G401.6 (cell line): ENCODE data around the gene TRIM6.
"Not testable (repeated sequence)": the region's sequence is repeated elsewhere in the genome, so short reads cannot be mapped to it uniquely, and the experiment has no call there.

ENCODE experiments used
- FAIRE-seq: peaks from 2 replicates; lab custom pipeline; 2012; peaks lifted over from hg19 to GRCh38; lab: Jason Lieb, UNC

The TRIM6 gene, protein sequence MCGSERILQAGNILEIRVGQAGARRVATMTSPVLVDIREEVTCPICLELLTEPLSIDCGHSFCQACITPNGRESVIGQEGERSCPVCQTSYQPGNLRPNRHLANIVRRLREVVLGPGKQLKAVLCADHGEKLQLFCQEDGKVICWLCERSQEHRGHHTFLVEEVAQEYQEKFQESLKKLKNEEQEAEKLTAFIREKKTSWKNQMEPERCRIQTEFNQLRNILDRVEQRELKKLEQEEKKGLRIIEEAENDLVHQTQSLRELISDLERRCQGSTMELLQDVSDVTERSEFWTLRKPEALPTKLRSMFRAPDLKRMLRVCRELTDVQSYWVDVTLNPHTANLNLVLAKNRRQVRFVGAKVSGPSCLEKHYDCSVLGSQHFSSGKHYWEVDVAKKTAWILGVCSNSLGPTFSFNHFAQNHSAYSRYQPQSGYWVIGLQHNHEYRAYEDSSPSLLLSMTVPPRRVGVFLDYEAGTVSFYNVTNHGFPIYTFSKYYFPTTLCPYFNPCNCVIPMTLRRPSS

DNA sequence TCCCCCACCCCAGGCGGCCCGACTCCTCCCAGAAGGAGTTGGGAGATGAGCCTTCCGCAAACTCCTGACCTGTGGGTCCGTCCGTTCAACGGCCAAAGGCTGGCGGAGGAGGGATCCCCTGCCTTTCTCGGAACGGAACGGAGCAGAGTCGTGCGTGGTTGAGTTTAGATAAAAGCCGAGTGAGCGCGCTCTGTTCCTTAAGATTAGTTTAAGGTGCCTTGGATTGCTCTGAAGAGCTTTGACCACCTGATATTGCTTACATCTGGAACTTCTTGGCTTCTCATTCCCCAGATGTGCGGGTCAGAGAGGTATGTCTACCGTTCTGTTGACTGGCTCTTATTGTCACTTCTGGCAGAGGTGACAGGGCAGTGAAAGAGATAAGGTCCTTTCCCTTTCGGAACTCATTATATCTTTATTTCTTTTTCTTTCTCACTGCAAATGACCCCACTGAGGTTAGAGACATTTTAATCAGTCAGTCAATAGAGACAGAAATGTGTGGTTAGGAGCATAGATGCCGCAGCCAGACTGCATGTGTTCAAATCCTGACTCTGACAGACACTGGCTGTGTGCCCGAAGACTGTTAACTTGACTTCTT lies at the start of gene TRIM6:
TSS of gene TRIM6 (plus strand) at position 31 of the 595 bp plus-strand sequence. CDS start at position 292, 261 bp downstream.
- FAIRE-seq: no peak

- FAIRE-seq: no peak
Observed at GRCh38 chr11:5547982-5548381, 48.5 kb upstream of the TRIM6 start.

DNA sequence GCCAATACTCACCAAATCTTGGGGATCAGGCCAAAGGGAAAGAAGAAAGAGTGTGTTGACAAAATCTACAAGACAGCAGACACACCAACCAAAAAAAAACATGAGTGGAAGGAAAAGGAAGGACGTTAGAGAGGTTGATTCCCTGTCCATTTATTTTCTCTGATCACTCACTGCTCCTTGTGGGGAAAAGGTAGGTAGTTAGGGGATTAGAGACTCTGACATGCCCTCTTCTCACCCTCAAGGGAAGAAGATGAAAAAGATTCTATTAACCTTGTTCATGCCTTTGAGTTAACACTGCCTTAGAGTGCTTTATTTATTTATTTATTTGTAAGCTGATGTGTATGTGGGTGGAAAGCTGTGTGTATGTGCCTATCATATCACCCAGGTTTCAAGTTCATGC lies 48.0 kb upstream of the TRIM6 start, which contains the start of gene OR52H1:
TSS of gene OR52H1 (minus strand) at position 101 of the 400 bp plus-strand sequence. CDS start 3,035 bp downstream, outside the sequence.
- FAIRE-seq: no peak

- FAIRE-seq: no peak
Observed at GRCh38 chr11:5550440-5551095, 45.9 kb upstream of the TRIM6 start.

DNA sequence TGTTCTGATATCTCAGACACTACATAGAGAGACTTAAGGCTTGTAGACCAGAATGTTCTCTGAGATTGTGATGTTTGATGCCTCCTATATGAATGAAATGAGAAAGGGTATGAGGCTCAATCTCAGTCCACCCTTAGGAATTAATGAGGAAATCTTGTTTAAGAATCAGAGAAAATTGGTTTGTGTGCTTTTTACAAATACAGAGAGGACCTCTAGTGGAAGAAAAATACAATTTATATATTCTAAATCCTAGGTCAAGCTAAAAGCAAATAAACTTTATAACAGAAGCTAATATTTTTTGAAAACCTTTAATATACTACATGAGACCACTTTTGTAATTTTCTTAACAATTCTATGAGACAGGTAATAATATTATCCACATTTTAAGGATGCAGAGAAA lies 43.1 kb upstream of the TRIM6 start:
- no peak for FAIRE-seq

DNA sequence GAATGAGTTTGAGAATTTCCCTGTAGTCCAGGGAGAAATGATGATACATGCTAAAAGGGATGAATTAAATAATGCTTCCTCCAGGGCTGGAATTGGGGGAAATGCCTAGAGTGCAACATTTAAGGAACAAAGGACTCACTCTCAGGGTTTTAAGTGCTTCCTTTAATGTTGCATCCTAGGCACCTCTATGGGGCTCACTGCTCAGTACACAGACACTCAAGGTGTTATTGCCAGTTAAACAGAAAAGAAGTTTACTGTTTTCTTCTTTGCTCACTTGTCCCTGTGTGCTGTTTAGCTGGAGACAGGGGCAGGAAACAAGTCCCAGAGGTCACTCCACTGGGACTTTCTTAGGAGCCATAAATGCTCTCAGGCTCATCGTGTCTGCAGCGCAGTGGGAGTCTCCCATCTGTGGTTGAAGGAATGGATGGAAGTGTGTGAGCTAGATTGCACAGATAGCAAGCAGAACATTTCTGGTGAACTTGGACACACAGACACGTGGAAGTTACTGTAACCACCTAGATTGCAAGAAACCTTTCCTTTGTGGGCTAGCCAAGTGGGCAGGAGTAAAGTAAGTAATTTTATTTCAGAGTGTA lies 39.7 kb upstream of the TRIM6 start:
- FAIRE-seq: no peak

DNA sequence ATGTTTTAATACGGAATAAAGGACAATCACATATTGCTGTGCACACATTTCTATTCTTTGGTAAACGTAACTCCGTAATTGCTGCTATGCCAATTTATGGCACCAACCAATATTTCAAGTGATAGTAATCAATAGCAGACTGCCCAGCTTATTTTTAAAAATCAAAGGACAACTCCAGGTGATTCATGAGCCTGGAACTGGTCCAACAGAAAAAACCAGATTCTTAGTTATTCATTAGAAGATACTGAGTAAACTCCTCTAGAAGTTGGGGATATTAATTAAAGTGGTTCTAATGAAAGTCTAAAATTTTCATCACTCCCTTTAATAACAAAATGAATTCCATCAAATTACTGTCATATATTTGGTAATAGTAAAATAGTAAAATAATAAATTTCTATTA lies 38.7 kb upstream of the TRIM6 start:
- FAIRE-seq: no peak

DNA sequence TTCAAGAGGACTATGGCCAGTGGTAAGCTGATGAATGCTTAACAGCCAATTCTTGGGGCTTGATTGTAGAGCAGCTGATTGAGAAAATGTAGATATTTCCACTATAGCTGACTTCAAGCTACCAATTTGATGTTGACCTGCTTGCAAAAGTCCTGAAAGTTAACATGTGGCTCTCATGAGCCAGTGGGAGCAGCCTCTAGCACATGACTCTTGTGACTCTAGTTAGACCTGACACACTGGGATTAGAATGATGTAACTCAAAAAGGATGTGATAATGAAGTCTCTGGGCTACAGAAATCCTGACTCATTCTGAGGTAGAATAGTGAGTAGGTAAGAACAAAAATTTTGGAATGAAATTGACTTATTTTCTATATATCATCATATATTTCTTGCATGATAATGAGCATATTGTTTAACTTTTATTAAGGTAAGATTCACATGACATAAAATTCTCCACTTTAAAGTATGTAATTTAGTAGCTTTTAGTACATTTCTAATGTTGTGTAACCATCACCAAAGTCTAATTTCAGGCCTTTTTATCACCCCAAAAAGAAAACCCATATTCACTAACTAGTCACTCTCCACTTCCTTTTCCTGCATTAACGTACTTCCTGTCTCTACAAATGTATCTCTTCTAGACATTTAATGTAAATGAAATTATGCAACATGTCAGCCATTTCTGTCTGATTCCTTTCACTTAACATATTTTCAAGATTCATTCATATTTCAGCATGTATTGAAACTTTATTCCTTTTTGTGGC lies 32.0 kb upstream of the TRIM6 start:
- no peak for FAIRE-seq

GRCh38 chr11:5574654-5575053 lies 21.8 kb upstream of the TRIM6 start:
- FAIRE-seq: no peak

- no peak for FAIRE-seq
Observed at GRCh38 chr11:5575152-5575551, 21.3 kb upstream of the TRIM6 start.

DNA sequence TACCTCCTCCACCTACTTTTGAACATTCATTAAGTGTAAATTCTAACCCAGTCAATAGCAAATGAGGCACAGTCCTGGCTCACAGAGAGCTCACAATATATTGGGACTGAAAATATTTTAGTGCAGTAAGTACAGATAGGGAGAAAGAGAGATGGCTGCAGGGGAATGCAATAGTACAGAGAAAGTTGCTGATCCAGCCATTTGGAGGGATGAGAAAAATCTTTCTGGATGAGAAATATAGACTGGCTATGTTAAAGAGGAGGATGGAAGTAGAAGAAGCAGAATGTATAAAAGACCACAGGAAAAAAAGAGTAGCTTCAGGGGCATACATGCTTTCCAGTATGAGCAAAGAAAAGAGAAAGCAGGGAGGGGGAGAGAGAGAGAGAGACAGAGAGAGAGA lies 19.3 kb upstream of the TRIM6 start:
- no peak for FAIRE-seq

- FAIRE-seq: no peak
Observed at GRCh38 chr11:5580577-5580976, 15.9 kb upstream of the TRIM6 start, which contains the start of gene OR52B6. Gene OR52B6 (plus strand): TSS chr11:5580877. CDS start chr11:5580877, 0 bp downstream.

DNA sequence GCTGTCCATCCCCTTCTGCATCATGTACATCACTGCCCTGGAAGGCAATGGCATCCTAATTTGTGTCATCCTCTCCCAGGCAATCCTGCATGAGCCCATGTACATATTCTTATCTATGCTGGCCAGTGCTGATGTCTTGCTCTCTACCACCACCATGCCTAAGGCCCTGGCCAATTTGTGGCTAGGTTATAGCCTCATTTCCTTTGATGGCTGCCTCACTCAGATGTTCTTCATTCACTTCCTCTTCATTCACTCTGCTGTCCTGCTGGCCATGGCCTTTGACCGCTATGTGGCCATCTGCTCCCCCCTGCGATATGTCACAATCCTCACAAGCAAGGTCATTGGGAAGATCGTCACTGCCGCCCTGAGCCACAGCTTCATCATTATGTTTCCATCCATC lies 15.4 kb upstream of the TRIM6 start:
- FAIRE-seq: no peak

- FAIRE-seq: not testable (repeated sequence)
Observed at GRCh38 chr11:5584458-5584857, 12.0 kb upstream of the TRIM6 start.

GRCh38 chr11:5589906-5590305 lies 6.5 kb upstream of the TRIM6 start:
- FAIRE-seq: not testable (repeated sequence)

GRCh38 chr11:5591613-5592012 lies 4.8 kb upstream of the TRIM6 start:
- FAIRE-seq: no peak

DNA sequence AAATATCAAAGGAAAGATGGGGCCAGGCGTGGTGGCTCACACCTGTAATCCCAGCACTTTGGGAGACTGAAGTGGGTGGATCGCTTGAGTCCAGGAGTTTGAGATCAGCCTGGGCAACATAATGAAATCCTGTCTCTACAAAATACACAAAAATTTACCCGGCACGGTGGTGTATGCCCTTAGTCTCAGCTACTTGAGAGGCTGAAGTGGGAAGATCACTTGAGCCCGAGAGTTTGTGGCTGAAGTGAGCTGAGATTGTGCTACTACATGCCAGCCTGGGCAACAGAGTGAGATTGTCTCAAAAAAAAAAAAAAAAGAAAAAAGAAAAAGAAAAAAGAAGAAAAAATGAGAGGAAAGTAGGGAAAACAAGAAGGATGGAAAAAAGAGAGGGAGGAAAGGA lies 3.8 kb upstream of the TRIM6 start:
- FAIRE-seq: no peak

GRCh38 chr11:5593146-5593545 lies 3.3 kb upstream of the TRIM6 start:
- FAIRE-seq: no peak

GRCh38 chr11:5597953-5598352 lies 1.5 kb downstream of the TRIM6 start:
- FAIRE-seq: no peak

DNA sequence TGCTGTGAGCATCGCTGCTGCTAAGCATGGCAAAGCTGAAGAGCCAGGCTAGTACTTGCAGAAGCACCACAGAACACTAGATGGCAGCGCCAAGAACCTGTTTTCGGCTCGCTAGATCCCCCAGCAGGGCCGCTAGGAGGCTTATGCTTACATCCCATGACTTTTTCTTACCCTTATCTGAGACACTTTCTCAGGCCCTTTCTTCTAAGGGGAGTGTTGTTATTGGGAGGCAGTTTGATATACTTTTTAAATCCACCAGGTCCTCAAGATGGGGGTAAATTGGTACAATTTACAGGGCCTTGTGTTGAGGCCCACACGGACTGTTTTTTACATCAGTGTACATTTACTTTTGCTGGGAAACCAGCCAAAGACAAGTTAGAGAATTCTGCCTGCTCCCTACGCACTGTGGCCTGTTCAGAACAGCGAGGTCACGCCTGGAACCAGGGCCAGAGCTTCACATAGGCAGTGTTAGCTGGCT lies 4.0 kb downstream of the TRIM6 start:
- FAIRE-seq: peak; percentile 67

DNA sequence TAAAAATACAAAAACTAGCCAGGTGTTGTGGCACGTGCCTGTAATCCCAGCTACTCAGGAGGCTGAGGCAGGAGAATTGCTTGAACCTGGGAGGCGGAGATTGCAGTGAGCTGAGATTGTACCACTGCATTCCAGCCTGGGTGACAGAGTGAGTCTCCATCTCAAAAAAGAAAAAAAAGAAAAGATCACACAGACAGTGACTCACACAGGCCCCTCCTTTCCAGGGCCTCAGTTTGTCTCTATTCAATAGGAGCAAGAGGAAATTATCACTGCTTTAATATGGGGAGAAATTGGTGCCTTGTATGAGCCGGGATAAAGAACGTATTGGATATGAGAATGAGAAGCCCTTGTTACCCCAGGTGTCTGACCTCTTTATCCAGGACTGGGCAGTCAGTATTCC lies 6.4 kb downstream of the TRIM6 start:
- not testable (repeated sequence) for FAIRE-seq

GRCh38 chr11:5603326-5603725 lies 6.9 kb downstream of the TRIM6 start:
- FAIRE-seq: no peak
